Right forelimb (tissue), 1 donor: Measurements from ENCODE around the gene SHC4.
A peak's percentile ranks its signal among the peaks of the same experiment; 100 is the strongest.
"Not testable (repeated sequence)": the region's sequence is repeated elsewhere in the genome, so short reads cannot be mapped to it uniquely, and the experiment has no call there.

Source experiments
- DNase-seq: peaks from one replicate; pipeline ENCODE4 v3.0.0-alpha.2; 2018

Gene SHC4

GRCh38 chr15:48916721-48917120 is 47.0 kb downstream of the SHC4 start:
- no peak for DNase-seq

GRCh38 chr15:48915861-48916260 is 47.9 kb downstream of the SHC4 start:
- DNase-seq, result no peak

- no peak for DNase-seq
Measured at GRCh38 chr15:48914717-48915116, 49.0 kb downstream of the SHC4 start.

GRCh38 chr15:48913141-48913540 is 50.6 kb downstream of the SHC4 start:
- DNase-seq, result no peak

GRCh38 chr15:48910554-48910953 is 53.2 kb downstream of the SHC4 start:
- not testable (repeated sequence) for DNase-seq

GRCh38 chr15:48909313-48909712 is 54.4 kb downstream of the SHC4 start:
- DNase-seq, result not testable (repeated sequence)

DNA sequence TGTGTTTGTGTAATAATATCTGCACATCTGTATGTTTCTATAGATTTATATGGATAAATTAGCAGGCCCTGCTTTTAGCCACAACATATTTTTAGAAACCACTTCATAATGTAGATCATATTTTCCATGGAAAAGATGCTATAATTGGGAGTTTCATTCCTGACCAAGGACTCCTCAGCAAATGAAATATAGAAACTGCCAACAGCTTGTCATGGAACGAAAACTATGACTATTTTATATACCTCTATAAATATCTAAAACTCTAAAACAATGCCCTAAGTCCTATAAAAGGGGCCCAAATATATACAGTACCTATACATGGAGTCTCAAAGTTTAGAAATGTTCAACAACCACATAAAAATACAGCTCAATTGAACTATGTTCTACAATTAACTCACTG is 57.9 kb downstream of the SHC4 start:
- no peak for DNase-seq

DNA sequence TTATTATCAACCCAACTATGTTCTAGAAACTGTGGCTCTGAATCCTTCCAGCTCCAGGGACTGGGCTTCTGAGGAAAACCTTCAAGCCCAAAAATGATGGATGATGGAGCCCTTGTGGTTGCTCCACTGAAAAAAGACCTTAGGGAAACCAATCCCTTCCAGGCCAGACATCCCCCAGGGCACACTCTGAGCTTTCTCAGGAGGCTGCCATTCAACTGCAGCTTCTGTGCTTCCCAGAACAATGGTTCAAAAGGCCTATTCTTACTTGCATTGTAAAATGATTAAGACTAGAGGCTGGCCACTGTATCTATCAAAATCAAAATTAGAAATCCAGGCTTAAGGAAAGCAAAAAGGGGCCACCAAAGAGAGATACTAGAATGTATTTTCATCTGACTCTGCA is 58.5 kb downstream of the SHC4 start:
- DNase-seq, result no peak

DNA sequence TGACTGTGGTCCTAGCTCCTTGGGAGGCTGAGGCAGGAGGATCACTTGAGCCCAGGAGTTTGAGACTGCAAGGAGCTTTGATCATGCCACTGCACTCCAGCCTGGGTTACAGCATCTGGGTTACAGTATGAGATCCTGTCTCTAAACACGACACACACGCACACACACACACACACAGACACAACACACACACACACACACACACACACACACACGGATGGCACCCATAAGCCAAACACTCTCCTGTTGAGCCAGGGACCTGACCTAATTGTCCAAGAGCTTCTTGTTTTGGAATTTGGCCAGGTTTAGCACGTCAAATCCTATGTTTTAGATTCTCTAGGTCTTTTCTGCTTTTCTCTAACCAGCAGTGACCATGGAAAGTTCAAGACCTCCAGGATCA is 59.0 kb downstream of the SHC4 start:
- DNase-seq, result no peak

- DNase-seq, result no peak
Measured at GRCh38 chr15:48899793-48900192, 63.9 kb downstream of the SHC4 start.

- DNase-seq, result no peak
Measured at GRCh38 chr15:48898446-48898845, 65.3 kb downstream of the SHC4 start.

GRCh38 chr15:48898032-48898431 is 65.7 kb downstream of the SHC4 start:
- DNase-seq, result no peak

GRCh38 chr15:48896869-48897814 is 66.6 kb downstream of the SHC4 start:
- peak; percentile 71 for DNase-seq

DNA sequence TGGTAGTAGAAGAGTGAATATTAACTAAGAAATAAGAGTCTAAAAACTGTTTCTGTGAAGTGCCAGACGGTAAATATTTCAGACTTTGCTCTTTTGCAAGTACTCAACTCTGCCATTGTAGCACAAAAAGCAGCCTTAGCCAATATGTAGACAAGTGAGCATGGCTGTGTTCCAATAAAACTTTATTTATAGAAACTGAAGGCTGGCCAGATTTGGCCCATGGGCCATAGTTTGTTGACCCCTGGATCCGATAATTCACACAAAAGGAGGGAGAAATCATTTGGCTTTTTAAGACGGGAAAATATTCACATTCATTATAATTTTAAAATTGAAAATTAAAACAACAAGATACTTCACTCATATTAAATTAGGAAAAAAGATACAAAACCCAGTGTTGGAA is 70.4 kb downstream of the SHC4 start:
- DNase-seq, result no peak

GRCh38 chr15:48891232-48891765 is 72.4 kb downstream of the SHC4 start:
- no peak for DNase-seq

DNA sequence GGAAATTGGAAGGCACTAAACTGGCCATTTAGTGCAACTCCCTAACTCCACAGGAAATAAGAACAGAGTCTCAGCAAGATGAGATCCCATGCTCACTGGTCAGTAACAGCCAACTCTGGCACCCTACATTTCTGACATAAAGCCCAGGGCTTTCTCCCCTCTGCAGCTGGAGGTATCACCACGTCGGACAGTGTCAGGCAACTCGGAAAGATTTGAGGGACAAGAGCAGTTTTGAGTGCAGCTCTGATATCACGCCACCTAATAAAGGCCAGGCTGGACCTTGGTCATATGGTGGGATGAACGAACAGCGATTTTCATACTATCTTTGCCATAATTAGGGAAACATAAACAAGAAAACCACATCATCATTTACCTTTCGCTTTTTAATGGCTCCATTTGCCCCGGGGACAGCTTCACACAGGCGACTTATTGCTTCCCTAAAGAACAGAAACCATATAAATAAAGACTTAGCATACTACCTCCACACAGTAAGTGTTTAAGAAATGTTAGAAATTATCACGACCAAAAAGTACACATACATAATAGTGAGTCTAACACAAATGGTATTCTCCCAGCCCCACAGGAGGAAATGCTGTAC is 73.2 kb downstream of the SHC4 start:
- no peak for DNase-seq

GRCh38 chr15:48889925-48890324 is 73.8 kb downstream of the SHC4 start:
- DNase-seq, result no peak

DNA sequence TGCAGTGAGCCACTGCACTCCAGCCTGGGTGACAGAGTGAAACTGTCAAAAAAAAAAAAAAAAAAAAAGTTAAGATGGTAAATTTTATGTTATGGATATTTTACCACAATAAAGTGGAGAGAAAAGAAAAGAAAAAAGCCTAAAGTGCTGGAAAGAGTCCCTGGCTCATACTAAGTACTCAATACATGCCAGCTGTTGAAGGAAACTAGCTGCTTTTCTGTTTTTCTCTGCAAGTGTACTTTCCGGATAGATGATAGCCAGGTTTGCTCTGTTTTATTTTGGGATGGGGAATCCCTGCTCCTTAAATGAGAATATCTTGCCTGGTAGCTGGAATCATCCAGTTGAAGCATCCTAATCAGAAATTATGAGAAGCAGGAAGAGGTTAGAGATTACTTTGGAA is 74.9 kb downstream of the SHC4 start:
- no peak for DNase-seq

- DNase-seq, result no peak
Measured at GRCh38 chr15:48888191-48888590, 75.5 kb downstream of the SHC4 start.

- DNase-seq, result no peak
Measured at GRCh38 chr15:48887144-48887543, 76.6 kb downstream of the SHC4 start.

GRCh38 chr15:48883699-48884098 is 80.0 kb downstream of the SHC4 start:
- DNase-seq, result no peak

DNA sequence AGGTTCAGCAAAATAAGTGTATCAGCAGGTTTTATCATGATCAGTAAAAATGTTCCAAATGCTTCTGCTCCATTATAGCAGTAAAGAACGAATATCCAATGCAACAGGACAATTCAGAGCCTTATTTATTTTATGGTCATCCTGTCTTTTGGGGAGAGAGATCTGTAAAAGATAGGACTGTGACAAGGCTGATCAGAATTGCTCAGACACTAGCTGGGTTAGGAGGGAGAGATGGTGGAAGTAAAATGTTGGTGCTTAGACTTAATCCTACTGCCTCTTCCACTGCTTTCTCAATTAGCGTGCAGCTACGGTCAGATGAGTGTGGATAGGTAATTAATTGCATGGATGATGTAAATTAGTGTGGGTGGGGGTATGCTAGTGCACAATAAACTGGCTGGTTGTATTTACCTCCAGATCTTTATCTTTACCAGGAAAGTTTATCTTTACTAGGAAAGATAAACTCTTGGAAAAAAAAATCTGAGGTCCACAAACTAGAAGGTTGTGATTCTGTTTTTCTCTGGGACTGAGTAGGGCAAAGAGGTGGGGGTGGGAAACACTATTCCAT is 83.6 kb downstream of the SHC4 start:
- DNase-seq, result no peak
